SK-N-SH (cell line): Measurements from ENCODE around the gene UNC13B.

ENCODE experiments used
- CTCF ChIP-seq: fragments of 200-600 bp; sonication (generic); IDR thresholded peaks from 2 replicates; pipeline ENCODE4 v1.6.1; 2017; ENCODE audit warnings: antibody characterized with exemption, mild to moderate bottlenecking, moderate library complexity
- GABPA ChIP-seq: IDR thresholded peaks from 2 replicates; pipeline ENCODE4 v1.4.0; 2012; ENCODE audit warnings: low read depth, mild to moderate bottlenecking
- POLR2AphosphoS5 ChIP-seq: IDR thresholded peaks from 2 replicates; pipeline ENCODE4 v1.6.1; 2012; ENCODE audit warnings: low read depth, low read length
- REST ChIP-seq: IDR thresholded peaks from 2 replicates; pipeline ENCODE4 v1.6.1; 2012; ENCODE audit warnings: mild to moderate bottlenecking, low read depth, low read length, moderate library complexity
- RFX5 ChIP-seq: IDR thresholded peaks from 2 replicates; pipeline ENCODE4 v1.6.1; 2012; ENCODE audit warnings: mild to moderate bottlenecking, improper control_type of control experiment, low read length
- TAF1 ChIP-seq: IDR thresholded peaks from 2 replicates; pipeline ENCODE4 v1.6.1; 2012; ENCODE audit warnings: low read depth, mild to moderate bottlenecking, low read length, moderate library complexity, borderline replicate concordance
- USF1 ChIP-seq: IDR thresholded peaks from 2 replicates; pipeline ENCODE4 v1.4.0; 2012; ENCODE audit warnings: low read depth, borderline replicate concordance

GRCh38 chr9:35237311-35237710, 75.5 kb downstream of the UNC13B start:
- no peak for TF ChIP-seq TAF1
- no peak for TF ChIP-seq POLR2AphosphoS5
- no peak for TF ChIP-seq GABPA
- no peak for TF ChIP-seq REST
- no peak for TF ChIP-seq USF1
- TF ChIP-seq RFX5, result no peak
- TF ChIP-seq CTCF, result no peak
